Measurements from ENCODE around the gene VEGFA.

The VEGFA gene

DNA sequence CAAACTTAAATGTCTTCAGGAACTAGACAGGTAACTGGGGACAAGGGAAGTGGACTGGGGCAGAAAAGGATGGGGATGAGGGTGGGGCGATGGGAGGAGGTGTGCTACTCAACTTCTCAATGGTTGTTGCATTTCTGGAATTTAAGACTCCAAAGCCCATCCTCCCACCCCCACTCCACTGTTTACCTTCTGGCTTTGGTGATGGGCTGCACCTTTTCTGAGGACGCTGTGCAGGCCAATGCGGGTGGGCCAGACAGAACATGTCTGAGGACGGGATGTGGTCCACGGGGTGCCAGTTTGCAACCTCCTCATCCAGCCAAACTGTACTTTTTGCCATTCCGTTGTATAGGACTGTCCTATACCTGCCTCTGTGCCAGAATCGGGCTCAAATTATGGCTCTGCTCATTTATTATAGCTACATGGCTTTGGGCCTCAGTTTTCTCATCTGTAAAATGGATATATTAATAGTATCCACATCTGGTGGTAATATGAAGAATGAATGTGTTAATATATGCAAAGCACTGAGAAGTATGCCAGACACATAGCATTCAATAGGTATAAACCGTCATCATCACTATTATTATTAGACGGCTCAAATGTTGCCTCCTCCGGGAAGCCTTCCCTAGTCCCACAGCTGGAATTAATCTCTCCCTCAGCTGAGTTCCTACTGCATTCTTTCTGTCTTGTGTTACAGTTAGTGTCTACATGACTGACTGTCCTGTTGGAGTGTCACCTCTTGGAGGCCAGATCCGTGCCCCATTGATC lies 31.0 kb upstream of the VEGFA start:
- DNase-seq (ENCODE audit: low read depth) = no peak

DNA sequence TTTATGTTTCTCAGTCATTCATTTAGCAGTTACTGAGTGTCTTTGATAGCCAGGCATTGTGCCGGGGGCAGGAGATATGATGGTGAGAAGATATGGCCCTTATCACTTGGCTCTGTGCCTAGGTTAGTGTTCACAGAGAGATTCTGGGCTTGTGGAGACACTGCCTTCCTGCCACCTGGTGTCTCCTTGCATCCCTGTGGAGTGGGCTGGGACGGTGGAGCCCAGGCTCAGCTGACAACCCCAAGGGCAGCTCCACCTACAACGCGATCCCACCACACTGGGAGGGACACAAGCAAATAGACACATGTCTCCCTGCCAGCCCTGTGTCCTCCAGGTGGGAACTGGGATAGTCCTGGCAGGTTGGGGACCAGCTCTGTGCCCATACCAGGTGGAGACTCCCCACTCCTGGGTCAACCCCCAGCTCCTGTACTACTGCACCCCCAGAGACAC lies 30.3 kb upstream of the VEGFA start:
- DNase-seq (ENCODE audit: low read depth) = no peak

DNA sequence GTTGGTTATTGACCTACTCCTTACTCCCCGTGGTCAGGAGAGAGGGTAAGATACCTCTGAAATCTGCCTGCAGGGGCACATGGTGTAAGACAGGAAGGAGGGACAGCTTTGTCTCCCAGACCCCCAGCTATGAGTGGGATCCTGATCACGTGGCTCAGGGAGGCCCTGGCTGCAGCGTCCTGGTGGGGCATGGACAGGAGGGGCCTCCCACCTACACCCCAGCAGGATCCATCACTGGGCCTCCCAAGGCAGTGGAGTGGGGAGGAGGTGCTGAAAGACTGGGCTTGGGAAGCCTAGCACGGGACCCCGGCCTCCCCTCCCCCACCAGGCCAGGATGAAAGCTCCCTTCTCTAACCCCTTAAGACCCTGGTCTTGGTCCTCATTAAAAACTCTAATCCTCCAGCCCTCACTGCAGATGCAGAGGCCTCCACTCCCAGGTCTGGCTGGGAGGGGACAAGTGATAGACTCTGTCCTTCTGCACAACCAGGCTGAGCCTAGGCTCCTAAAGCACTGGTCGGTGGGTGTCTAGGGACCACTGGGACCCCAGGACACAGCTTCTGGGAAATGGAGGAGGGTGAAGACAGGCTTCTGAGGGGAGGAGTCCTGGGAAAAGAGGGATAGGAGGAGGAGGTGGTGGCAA lies 29.6 kb upstream of the VEGFA start:
- no peak for DNase-seq (ENCODE audit: low read depth)

DNA sequence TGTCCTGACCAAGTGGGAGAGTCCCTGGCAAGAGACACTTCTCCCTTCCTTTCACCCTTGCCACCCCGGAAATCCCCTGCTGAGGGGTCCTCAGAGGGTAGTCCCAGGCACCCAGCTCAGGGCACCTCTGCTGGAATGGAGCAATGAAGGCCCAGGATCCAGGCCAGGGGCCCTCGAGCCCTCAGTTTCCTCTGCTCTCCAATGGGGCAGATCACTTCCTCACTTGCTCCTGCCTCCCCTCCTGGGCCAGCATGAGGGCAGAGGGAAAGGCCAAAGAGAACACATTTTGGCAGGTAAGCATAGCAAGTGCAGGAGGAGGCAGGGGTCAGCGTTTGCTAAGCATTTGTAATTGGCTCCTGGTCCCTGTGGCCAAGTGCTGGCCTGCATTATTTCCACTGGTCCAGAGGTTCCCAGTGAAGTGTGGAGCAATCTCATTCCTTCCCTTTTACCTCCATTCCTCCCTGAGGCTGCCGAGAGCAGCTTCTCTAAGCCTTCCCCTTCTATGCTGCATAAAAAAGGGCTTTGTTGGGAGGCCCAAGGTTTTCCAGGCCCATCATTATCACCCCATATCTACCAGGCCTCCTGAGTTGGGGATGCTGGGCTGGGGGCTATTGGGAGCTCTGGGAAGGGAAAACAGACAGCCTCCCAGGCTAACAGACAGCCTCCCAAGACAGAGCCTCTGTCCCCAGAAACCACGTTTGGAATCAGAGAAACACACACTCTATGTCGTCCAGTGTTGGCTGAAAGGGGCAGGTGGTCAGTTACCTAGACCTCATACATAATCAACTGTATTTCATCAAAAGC lies 28.8 kb upstream of the VEGFA start:
- DNase-seq (ENCODE audit: low read depth) = no peak

DNA sequence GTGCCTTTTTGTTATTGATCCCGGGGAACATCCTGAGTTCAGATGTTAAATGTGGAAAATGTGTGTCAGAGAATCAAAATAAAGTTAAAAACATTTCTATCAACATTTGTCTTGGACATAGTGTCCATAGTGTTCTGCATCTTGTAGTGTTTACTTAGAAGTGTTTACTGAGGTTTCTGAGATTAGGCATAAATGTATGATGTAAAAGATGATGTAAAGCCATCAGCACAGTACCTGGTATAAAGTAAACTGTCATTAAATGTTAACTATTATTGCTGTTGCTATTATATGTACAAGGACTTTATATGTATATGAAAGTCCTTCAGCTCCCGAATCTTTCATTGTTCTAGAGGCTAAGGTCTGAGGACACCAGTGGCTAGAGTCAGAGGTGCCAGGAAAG lies 28.2 kb upstream of the VEGFA start:
- DNase-seq (ENCODE audit: low read depth) = no peak

DNA sequence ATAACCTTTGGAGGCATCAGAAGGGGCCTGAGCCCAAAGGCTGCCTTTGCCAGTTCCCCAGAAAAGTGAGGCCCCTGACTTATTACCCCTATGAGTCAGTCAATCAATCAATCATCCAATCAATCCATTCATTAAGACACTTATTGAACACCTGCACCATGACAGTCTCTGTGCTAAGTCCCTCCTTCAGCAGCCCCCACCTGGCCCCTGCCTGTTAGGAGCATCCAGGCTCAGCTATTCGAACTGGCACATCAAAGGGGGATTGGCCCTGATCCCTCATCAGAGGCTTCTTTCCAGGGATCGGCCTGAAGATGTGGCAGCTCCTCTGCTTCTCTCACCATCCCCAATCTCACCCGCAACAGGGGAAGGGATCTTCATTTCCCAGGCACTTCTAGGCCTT lies 27.7 kb upstream of the VEGFA start:
- DNase-seq (ENCODE audit: low read depth) = no peak

DNA sequence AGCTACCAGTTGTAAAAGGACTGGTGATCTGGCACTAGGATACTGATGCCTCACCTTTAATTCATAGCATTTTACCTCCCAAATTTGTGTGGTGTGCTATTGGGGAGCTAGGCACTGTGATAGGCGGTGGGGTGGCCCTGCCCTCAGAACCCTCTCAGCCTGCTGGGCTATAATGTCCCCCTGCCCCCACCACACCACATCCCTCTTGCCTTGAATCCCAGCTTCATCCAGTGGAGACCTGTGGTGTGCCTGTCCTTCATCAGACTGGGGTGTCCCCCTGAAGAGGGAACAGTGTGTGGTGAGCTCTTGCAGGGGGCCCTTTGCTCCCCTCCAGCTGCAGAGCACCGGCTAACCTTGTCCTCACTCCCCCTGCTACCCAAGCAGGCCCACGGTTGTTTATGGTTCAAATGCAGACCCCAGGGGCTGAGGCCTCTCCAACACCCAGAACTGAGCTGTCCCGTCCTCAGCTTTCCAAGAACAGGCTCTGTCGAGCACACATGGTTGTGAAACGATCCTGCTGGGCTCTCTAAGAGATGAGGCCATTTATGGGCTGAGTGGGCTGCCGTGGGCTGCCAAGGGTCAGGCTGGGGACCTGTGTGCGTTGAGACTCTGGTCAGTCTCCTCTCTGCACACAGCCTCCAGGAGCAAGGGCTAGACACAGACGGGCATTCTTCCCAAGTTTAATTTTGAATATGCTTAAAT lies 26.9 kb upstream of the VEGFA start:
- DNase-seq (ENCODE audit: low read depth) = no peak

DNA sequence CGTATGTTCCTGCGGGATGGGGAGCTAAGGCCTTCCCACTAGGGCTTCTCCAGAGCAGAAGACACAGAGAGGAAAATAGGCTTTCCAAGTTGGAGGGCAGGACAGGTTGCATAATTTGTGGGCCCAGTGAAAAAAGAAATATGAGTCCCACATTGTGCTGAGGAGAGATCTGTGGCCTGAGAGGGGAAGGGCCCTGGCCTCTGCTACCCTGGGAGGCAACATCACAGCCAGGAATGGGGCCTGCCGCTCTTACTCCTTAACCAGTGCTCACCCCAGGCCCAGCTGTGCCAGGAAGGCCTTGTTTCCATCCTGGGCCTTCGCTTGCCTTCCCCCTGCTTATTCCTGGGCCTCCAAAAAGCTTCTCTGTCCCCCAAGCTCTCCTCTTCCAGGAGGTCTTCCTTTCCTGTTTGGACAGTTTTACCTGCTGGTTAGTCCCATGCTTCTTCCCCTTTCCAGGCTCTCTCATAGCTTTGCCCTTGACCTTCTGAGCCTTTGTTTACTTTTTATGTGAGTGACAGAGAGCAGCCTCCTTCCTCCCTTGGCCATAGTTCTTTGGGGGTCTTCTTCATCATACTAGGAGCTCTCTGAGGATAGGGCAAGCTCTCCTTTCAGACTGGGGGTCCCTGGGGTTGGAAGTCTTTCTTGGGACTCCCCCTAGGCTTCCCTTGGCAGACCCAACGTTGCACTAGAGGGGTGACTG lies 26.2 kb upstream of the VEGFA start:
- DNase-seq (ENCODE audit: low read depth) = no peak

DNA sequence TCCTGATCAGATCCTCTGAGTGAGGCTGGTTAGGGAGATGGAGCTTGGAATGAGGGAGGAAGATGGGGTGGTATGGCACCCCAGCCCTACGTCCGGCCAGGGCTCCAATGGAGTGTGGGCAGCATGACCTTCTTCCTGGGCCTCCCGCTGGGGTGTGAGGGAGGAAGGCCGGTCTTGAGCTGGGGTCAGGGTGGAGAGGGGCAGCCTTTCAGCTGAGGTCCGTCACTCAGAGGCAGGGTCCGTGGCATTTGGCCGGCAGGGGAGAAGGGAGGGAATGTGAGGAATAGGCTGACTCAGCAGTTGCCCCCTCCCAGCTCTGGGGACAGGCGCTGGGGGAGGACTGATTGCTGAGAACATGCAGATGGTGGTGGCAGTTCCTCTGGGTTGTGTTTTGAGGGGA lies 25.5 kb upstream of the VEGFA start:
- no peak for DNase-seq (ENCODE audit: low read depth)

DNA sequence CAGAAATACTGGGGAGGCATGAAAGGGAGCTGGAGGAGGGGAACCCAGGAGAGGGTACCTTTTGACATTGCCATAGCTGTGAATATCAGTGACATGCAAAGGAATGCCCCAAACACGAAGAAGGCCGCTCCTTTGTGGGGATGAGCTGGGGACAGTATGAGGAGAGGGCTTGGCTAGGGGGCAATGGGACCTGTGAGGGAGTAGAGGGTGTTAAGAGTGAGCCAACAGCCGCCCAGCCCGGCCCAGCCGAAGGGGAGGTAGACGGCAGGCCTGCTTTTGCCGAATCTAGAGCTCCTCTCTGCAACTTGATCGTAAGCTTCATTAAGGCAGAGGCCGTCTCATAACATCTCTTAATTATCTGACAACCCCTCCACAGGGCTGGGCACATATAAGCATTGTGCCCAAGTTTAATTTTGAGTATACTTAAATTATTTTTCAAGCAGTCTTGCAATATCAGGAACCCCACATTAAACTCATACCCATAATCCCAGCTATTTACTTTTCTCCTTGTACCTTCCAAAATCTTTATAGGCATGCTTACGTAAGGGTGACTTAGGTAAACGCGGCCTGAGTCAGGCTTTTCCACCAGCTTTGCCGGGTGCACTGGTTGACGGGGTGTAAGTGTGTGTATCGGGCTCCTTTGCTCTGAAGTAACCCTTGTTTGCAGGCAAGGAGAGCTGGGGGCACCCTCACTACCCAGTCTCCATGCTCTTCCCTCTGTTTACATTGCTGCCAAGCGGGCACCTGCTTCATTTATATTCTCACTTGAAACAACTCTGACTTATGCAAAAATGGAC lies 24.9 kb upstream of the VEGFA start:
- no peak for DNase-seq (ENCODE audit: low read depth)

DNA sequence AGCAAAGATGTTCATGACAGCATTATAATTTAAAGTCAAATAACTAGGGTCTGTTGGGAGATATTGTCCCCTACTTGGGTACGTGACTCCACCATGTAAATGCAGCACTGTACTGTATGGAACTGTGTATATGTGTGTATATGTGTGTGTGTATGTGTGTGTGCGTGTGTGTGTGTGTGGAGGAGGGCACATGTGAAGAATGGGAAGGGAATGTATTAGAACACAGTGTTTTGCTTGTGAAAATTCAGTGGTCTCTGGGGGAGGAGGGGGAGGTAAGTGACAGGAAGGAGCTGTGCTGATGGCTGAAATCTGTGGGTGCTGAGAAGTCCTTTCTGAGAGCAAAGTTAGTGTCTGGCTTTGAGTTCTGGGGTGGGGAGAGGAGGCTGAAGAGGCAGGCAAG lies 23.9 kb upstream of the VEGFA start:
- DNase-seq (ENCODE audit: low read depth) = no peak

DNA sequence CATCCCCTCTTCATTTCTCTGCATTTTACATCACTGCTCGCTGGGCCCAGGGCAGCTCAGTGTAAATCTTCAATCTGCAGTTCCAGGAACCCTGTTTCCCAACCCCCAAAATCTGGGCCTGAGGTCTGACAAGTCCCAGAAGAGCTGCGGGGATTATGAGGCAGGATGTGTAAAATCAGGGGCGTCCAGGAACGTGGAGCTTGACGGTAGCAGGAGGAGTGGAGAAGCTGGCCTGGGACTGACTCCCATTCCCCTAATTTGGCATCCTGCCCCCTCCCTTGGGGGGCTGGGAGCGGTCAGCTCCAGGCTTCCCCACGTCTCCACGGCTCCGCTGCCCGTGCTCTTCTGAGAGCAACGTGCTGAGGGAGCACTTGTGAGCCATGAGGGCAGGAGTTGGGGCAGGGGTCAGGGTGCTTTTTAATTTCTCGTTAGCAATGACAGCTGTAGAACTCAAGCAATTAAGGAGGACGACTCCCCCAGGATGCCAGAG lies 23.4 kb upstream of the VEGFA start:
- DNase-seq (ENCODE audit: low read depth) = no peak

DNA sequence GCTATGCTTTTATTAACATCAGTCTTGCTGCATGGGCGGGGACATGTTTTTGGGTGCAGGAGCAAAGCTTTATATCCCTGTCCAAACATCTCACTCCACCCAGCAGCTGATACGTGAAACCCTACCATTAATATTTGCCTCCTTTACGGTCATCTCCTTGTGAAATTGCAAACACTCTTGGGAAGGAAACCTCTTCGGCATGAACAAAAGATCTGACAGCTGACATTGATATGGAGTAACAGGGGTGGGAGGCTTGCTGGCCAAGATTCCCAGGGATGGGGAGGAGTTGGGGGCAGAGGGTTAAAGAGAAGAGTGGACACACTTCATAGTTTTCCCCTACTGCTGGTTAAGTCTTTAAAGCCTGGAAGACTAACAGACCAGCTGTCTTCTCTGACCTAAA lies 22.2 kb upstream of the VEGFA start:
- no peak for DNase-seq (ENCODE audit: low read depth)

DNA sequence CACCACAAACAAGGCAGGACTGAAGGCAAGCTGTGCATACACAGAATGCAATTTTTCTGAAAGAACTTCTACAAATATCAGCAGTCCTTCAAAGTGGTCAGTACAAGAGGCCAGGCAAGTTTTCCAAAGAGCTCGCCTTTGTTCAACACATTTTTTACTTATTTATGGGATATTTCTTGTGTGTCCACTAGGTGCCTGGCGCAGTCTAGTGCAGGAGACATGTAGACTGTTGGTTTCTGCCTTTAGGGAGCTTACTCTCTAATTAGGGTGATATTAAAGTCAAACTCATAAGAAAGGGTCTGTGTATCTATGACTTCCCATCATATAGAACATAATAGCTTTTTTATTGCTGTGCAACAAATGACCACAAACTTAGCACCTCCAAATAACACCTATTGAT lies 21.2 kb upstream of the VEGFA start:
- no peak for DNase-seq (ENCODE audit: low read depth)

DNA sequence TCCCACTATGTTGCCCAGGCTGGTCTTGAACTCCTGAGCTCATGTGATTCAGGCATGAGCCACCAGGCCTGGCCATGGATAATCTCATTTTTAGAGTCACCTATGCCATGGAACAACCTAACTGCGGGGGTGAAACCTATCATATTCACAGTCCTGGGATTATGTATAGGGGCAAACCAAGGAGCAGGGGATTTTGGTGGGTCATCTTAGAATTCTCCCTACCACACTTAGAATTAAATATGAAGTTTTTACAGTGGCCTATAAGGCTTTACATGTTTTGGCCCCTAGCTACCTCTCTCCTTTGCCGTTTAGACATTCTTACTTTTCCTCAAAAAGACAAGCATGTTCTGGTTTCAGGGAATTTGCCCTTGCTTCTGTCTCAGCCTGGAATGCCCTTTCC lies 20.6 kb upstream of the VEGFA start:
- DNase-seq (ENCODE audit: low read depth) = no peak

DNA sequence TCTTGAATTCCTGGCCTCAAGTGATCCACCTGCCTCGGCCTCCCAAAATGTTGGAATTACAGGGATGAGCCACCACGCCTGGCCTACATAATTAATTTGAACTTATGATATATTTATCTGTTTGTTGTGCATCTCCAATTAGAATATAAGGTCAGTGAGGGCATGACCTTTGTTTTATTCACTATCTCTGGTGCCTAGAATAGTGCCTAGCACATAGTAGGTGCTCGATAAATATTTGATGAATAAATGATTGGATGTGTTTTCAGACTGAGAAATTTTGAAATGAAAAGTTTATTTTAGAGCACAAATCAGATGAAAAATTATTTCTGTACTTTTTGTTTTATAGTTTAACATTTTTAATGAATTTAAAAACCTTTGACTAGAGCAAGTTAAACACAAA lies 19.4 kb upstream of the VEGFA start:
- no peak for DNase-seq (ENCODE audit: low read depth)

DNA sequence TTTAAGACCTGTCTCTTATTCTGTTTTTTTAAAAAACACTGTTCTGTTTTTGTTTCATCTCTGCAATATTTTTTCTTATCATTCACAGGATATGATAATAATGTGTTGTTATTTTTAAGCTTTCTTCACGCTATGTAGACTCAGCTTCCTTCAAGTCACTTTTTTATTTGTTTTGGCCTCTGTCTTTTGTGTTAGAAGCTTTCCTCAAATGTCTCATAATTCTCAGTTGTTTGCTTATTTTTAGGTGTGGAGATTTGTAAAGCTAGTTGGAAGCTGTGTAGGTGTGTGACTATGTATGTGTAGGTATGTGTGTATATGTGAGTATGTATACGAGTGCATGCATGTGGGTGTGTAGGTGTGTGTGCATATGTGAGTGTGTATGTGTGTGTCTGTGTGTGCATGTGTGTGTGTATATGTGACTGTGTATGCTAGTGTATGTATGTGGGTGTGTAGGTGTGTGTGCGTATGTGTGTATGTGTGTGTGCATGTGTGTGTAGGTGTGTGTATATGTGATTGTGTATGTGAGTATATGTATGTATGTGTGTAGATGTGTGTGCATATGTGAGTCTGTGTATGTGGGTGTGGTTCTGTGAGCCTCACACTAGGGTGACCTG lies 16.3 kb upstream of the VEGFA start:
- DNase-seq (ENCODE audit: low read depth) = no peak

DNA sequence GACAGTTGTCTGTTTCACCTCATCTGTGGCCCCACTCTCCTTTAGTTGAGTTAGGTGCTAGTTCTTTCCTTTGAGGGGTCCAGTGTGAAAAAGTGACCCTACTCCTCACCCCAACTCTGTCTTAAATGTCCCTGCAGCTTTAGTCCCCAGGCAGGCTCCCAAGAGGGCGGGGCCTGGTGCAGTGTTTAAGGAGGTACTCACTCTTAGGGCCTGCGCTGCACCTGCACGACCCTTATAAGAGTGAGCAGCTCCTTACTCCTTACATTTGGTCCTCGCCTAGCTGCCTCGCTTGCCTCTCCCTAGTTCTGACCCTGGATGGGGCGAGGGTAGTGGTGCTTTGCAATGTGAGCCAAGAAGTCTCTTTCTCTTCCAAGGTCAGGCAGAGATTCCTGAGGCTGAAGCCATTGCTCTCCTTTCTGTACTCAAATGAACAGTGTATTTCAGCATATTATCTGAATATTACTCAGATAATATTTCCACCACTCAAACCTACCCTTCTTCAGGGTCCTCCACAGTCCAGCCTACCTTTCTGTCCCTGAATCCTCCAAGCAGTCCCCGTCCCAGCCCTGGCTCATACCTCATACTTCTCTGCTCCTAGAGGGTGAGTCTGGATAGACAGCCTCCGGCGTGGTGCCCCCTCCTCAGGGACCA lies 11.9 kb upstream of the VEGFA start:
- no peak for DNase-seq (ENCODE audit: low read depth)

DNA sequence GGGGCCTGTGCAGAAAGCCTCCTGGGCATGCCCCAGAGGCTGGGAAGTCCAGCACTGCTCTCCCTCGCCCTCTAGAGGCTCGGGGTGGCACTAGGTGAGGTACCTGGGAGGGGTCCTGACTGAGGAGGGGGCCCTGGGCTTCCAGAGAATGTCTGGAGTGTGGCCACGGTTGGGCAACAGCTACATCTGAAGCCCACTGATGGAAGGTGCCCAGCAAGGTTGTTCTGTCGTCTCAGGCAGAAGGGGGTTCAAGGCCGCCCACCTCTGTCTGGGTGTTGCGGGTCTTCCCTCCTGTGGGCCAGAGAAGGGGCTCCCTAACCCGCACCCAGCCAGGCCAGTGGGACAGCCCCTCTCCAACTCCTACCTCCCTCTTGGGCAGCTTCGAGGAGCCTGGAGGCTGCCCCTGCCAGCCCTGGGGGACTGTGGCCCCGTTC lies 11.4 kb upstream of the VEGFA start:
- DNase-seq (ENCODE audit: low read depth) = no peak
